Activated naive CD4-positive, alpha-beta T cell (primary cell): ENCODE results near the gene TXNDC16.

ENCODE experiments used
- DNase-seq, 4 experiments: peaks; one replicate each; lab custom pipeline; 2025; lab: John Stamatoyannopoulos, UW

Gene TXNDC16

DNA sequence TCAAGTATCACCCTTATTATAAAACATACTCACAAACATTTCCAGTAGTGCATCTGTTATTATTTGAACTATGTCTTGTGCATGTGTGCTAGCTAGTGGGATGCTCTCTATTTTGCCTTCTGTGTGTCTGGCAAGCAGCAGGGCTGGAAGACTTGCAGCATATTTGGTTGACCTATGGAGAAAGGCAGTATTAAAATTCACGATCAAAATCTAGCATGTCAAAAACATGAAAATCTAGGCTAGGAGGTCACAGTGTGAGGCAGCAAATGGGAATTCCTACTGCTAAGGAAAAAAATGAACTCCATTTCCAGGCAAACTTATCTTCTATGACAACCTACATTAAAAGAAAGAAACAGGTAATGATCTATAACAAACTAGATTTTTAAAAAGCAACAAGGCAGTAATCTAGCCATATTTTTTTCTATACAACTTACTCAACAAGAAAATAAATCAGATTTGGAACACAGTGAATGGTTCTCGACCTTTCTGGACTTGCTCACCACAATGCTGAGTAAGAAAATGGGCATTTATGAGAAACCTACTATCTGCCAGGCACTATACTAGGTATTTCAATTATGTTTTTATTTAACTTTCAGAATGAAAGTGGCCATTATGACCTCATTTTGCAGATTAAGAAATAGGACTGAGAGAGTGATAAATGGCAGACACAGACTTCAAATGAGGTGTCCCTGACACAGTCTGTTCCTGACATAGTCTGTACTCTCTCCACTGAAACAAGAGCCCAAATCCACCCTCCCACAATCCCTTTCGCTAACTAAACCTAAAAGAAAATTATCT is 96.8 kb downstream of the TXNDC16 start:
- DNase-seq: no peak

DNA sequence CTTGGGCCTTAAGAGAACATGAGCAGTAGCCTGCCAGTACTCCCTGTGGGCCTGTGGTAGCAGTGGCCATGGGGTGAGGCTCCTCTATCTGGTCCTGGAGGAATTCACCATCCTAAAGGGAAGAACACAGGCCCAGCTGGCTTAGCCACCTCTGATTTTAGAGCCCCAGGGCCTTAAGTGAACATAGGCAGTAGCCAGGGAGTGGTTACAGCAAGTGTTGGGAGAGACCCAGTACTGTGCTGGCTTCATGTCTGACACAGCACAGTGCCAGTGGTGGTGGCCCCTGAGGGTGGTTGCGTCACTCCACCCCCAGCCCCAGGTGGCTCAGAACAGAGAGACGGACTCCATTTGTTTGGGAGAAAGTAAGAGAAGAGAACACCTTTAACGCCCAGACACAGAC is 105.1 kb downstream of the TXNDC16 start:
- DNase-seq: no peak

DNA sequence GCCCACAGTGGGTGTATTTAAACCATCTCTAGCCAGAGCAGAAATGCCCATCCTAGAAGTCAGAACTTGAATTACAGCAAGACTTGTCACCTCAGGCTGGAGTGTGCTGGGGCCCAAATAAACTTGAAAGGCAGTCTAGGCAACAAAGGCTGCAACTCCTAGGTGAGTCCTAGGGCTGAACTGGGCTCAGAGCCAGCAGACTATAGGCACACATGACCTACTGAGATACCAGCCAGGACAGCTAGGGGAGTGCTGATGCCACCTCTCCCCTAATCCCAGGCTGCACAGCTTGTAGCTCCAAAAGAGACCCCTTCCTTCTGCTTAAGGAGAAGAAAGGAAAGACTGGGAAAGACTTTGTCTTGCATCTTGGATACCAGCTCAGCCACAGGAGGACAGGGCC is 106.0 kb downstream of the TXNDC16 start:
- DNase-seq: no peak

DNA sequence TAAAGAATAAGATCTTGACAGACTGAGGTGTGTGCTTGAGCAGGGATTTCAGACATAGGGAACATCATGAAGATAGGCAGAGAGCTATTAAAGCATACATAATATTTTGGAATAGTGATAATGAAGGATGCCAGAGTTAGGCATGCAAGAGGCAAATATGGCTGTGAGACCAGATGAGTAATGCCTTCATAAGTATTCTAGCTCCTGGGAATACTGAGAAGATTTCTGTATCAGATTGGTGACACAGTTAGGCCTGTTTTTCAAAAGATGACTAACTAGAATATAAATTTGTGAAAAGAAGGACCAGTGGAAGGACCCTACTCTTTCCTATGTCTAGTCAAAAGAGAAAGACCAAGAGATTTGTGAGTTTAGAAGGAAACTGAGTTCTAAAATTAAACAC is 108.8 kb downstream of the TXNDC16 start:
- DNase-seq: no peak

DNA sequence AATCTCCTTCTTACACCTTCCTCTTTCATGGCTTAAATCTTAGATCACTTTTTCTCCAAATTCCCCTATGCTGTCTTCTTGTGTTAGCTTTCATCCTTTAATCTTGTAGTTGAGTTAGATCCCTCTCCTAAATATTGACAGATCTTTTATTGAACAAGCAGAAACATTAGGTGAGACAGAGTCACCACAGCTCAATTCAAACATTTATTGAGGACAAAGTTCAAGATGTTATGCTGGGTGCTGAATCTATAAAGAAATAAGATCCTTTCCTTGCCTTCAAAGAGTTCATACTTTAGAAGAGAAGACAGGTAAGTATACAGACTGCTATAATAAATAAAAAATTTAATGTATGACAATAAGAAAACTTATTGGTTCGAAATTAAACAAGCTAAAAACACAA is 109.7 kb downstream of the TXNDC16 start:
- DNase-seq: no peak

DNA sequence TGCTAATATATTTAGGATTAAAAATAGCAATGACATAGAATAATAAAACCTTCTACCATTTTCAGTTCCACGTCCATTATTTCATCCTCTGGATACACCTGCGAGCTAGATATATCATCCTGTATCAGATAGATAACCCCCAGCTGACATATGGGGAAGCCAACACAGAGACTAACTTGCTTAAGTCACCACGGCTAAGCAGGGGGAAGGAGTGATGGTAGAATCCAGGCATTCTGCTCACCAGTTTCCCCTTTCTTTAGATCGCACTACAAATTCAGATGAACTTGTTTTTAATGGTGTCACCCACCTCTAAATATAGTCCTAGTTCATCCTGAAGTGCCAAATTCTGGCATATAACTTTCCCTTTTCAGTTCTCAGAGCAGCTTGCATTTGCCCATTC is 110.1 kb downstream of the TXNDC16 start:
- DNase-seq: no peak

DNA sequence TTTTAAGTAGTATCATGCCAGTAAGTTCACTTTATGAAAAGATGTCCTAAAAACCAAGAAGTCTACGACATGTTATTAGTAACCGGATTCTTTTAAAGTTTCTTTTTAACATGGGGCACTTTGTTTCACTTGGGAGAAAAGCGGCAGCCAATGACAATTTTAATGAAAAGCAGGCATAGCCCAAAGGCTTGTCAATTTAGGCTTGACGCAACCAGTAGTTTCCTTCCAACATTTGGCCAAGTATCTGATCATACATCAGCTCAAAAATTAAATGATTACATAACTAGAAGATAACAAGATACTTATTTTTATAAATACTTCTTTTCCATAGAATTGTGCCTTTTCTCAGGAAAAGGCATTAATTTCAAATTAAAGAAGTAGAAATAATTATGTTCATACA is 112.8 kb downstream of the TXNDC16 start:
- DNase-seq: no peak

DNA sequence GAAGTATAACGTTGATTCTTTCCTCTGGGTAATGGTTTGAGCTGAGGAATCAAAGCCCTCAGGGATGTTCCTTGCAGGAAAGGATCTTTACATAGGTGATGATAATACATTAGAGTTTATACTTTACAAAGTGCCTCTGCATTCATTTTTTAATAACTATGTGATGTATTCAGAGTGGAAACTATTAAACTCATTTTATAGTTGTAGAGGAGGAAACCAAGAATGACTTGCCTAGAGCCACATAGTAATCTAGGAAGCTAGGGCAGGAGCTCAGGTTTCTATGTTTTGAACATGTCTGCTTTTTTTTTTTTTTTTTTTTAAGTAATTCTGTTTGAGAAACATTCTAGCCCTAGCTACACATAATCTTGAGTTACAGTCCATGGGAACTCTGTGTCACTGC is 117.3 kb downstream of the TXNDC16 start:
- DNase-seq: no peak

DNA sequence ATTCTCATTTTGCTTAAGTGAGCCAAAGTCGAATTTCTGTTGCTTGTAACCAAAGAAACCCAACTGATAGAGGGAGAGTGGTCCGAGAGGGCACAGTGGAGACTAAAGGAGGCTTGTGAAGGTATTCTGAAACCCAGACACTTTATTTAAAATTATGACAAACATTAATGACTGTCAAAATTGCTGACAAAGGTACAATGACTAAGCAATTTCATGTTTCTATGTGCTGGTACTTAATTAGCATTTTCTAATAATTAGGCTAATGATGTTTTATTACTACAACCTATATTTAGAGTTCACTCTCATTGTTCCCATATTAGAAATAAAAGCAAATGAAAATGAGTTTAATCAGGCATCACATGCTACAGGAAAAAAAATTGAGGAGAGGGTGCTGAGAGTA is 121.8 kb downstream of the TXNDC16 start:
- DNase-seq: no peak

DNA sequence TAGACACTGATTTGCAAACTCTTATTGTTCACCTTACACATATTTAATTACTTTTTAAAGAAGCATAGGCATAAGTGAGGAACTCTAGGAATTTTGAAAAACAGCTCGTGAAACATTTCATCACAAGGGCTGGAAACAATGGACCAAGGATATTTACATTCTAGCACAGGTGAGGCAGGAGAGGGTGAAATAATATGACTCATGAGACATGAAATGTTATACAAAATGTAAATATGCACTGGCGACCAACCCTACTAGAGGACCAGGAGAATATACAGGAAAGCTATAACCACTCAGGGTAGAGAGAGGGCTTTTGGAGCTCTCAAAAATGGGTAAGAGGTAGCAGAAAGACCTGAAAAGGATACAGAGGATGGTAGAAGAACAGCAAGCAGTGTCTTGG is 122.9 kb downstream of the TXNDC16 start:
- no peak for DNase-seq

DNA sequence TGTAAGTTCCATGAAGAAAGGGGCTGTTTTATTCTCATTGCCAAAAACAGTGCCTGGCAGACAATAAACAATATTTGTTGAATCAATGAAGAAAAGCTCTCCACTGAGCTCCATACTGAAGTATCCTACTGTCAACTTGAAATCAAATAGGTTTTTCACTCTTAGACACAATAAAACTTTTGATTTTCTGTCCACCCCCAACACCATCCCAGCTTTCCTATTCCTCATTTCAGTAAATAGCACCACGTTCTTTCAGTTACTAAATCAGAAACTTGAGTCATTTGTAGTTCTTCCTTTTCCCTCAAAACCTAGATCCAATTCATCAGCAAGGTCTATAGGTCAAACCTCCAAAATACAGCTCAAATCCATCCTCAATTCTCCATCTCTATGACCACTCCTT is 124.8 kb downstream of the TXNDC16 start:
- no peak for DNase-seq

DNA sequence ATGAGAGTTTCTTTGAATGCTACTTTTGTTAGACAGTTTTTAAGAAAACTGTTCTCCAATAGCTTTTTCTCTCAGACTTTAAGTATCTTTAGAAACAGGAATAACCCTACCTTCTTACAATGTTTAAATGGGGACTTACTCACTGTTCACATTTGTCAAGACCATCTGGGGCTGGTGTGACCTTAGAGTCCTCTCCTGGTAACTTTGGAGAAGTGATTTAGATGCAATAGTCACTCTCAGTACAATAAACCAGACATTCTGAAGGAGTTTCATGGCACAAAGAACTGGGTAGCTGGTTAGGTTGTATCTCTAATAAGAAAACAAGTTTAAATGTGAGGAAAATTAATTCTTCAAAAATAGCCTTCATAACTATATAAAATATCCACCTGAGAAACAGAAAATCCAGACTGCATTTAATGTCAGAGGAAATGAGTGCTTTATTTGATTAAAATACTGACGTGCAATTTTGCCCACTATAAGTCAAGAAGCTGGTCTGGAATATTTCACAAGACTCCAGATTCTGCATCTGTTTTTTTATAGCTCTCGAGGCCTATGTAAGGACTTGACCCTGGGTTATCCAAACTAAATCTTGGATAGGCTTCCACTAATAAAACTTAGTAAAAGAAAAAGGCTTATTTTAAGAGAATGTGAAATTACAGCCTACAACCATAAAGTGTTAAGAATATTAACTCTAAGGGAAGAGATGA is 129.5 kb downstream of the TXNDC16 start:
- no peak for DNase-seq

DNA sequence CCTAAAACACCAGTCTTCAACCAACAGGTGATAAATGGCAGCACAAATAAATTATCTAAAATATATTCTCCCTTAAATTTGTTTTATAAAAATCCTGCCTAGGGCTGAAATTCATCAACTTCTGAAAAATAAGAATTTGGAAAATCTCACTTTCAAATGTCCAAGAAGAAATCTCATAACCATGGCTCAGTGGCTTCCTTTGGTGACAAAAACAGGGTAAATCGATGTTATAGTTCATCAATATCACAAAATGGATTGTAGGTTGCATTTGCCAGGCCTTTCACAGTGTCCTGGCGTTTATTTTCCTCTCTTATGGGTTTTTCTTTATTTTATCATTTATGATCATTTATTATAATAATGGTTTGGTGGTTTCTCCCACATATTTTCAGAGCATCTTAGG is 135.2 kb downstream of the TXNDC16 start:
- no peak for DNase-seq

DNA sequence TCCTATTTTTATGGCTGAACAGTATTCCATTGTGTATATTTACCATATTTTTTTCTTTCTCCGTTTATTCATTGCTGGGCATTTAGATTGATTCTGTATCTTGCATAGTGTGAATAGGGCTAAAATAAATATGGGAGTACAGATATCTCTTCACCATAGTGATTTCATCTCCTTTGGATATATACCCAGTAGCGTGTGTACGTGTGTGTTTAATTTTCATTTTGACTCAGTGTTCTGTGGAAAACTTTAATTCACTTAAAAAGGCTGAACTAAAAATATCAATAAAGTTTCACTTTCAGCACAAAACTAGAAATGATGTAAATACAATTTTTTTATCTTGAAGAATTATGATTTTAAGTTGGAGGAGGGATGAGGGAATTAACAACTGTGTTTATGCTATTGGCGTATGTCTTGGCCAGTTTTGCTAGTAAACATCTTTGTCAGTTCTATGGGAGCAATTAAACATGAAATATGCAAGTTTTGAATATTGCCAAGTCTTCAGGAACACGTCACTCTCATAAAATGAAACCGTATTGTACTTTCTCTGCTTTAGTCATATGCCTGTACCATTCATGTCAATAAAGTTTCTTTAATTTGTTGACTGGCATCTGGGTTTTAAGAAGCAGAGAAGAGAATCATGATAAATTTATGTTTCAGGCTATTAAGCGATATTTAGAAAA is 138.4 kb downstream of the TXNDC16 start:
- DNase-seq: no peak

DNA sequence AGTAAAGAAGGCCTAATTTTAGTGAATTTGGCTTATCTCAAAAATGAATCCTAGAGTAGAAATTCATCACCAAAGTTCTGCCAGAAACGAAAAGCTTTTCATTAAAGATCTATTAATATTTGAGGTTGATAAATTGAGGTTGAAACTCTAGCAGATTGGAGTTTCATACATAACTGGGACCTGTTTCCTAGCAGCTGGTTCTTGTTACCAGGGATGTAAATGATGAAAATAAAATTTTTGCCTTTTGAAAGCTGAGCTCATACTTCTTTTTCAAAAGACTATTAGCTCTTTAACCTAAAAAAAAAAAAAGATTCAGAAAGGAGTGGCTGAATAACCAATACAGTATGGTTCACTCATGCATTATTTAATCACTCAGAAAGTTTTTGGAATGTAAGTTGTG is 139.9 kb downstream of the TXNDC16 start:
- DNase-seq: no peak

DNA sequence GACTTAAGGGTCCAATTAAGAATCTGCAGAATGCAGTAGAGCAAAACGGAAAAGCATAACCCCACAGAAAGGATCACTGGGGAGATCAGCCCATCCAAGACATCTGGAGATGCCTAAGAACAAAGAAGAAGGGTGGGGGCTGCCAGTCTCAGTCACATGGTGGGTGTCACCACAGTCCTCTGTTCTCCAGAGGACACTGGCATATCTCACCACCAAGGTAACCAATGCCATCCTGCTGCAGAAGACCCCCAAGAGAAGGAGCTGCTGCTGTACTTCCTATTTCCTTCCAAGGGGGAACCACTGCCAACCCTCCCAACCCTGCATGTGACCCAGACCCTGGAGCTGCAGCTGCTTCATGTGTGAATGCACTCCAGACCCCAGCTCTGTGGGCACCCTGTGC is 147.0 kb downstream of the TXNDC16 start:
- DNase-seq: no peak

DNA sequence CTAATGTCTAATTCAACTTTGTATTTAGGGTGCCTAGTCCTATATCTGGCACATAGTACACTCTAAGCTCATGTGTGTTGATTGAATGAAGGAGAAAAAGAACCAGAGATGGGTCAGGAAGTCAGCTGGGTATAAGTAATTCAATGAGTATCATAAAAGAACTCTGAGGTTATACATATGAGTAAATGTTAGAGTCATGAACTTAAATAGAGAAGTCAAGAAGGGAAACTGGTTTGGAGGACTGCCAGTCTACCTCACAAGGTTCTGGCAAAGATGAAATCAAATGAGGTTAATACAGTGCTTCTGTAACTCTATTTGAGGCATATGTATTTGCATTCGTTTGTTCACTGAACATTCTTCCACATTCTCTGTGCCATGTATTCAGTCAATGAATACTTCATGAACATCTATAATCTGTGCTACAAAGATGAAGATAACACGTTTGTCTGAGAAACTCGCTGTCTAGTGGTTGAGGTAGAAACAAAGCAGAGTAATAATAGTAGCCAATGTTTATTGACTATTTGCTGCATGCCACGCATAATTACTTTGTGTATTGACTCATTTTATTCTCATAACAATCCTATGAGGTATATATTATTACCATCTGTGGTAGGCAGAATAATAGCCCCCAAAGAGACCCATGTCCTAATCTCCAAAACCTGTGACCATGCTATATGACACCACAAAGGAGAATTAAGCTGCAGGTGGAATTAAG is 149.3 kb downstream of the TXNDC16 start:
- DNase-seq: no peak

DNA sequence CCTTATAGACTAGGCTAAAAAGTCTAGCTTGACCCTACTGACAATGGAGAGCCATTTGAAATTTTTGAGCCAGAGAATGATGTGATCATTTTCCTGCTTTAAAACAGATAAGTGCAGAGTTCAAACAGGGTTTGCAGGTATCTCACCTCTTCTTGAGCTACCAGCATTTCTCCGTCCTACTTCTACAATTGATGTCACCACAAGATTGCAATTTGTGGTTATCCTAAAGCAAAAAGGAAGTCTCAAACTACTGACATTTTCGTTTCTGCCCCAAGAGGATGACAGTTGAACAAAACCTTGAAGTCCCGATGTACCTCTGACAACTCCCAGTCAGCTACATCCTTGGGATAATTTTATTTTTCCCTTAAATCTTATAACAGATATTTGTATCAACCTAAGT is 151.5 kb downstream of the TXNDC16 start:
- no peak for DNase-seq

DNA sequence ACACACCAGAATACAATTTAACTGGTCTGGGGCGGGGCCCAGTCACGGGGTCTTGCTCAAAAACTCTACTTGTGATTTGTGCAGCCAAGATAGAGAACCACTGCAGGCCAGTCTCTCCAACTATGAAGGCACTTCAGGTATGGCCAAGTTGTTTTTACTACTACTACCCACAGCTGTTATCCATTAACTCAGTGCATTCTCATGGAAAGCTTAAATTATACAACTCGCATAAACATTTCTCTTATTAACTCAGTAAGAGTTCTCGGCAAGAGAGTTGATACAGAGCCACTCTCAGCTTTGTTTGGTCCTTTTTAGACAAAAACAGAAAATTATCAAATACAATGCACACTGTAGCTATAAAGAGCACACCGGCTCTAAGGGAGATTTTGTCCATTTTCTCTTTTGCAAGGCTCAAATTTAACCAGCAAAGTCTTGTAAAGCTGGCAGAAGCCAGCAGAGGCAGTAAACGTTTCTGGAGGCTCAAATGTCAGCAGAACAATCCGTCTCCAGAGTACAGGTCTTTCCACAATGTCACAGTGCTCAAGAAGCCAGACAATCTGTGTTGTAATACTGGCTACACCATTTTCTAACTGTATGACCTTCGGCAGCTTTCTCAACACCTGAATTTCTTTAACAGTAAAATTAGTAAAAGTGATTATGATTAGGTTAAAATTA is 152.2 kb downstream of the TXNDC16 start:
- DNase-seq: no peak

DNA sequence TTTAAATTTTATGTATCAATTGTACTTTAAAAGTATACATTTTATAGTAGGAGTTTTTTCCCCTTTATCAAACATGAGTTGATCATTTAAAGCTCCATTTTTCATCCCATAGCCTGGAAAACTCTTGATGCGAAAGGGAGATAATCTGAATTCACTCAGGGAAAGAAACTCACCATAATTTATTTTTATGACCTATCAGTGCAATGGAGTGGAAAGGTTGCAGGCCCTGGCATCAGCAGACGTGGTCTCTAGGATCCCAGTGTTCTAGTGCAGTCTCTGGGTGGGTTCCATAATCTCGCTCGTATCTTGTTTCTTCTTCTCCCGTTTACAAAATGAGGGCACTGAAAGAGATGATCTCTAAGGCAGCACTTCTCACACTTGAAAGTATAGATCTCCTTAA is 153.2 kb downstream of the TXNDC16 start:
- DNase-seq: no peak

DNA sequence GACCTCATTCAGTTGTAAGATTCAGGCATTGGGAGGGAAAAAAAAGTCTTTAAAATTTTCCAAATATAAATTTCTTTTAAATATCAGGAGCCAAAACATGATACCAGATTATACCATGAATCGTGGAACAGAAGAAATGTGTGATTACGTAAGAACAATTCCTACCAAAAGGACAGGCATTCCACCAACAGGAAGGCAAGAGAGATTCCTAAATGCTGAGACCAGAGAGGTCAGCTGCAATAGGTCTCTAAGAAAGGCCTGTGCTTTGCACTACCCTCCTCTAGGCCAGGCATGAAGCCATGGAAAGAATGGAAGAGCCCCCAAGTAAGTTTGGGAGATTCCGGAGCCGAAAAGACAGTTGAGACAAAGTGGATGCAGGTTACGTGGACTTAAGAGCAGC is 154.5 kb downstream of the TXNDC16 start:
- DNase-seq: no peak

DNA sequence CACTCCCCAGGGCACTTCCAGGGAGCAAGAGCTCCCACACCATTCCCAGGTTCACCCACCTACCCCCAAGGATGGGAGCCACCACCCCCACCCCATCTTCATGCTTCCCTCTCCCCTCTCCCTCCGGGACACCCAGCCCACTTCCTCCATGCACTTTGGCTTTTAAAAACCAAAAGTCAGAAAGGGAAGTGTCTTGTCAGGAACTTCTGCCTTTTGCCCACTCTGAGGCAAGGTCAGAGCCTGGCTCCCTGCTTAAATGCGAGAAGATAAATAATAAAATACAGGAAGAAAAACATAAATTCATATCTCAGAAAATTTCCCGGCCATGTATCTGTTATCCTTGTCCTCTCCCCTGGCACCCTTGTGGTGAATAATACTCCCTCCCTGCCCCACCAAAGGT is 156.6 kb downstream of the TXNDC16 start:
- DNase-seq: no peak
